Upper lobe of left lung (tissue), 4 donors: ENCODE data around the gene ANKIB1.

Source experiments
- POLR2A ChIP-seq, 4 donors: fragments of 450-650 bp; IDR thresholded peaks; one replicate each; pipeline ENCODE4 v1.5.1; 2016 to 2017; ENCODE audit warnings: antibody characterized with exemption in 4 of 4, mild to moderate bottlenecking in 2 of 4
- POLR2AphosphoS5 ChIP-seq, 2 donors: sonication (generic); formaldehyde crosslinking; IDR thresholded peaks; one replicate each; pipeline ENCODE4 v1.5.1; 2017; ENCODE audit warnings: antibody characterized with exemption in 2 of 2
- TF ChIP-seq, protein P1 (sequence below), 6 experiments: fragments of 450-650 bp in 4 of 6; fragments of 200-600 bp in 2 of 6; sonication (generic) in 2 of 6; IDR thresholded peaks; one replicate each; pipeline ENCODE4 v1.5.1; 2016 to 2019; ENCODE audit warnings: antibody characterized with exemption in 6 of 6

DNA sequence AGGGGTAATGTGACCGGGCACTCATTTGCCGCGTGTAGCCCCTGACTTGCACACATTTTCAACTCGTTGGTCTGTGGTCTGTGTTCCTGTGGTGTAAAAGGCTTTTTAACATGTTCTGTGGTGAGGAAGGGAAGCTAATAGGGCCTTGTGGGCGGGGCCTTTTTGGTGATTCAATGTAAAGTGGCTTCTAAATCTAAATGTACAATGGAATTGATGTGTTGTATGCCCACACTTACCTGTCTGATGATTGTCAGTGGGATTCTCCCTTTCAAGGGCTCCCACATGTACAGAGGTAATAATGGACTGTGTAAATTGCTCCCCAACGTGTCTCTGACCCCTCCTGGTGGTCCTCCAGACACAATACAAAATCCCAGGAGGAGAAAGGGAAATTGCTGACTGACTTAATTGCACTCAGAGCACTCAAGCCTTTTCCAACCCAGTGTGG, 158.4 kb downstream of the ANKIB1 start:
- TF ChIP-seq, protein P1, sequence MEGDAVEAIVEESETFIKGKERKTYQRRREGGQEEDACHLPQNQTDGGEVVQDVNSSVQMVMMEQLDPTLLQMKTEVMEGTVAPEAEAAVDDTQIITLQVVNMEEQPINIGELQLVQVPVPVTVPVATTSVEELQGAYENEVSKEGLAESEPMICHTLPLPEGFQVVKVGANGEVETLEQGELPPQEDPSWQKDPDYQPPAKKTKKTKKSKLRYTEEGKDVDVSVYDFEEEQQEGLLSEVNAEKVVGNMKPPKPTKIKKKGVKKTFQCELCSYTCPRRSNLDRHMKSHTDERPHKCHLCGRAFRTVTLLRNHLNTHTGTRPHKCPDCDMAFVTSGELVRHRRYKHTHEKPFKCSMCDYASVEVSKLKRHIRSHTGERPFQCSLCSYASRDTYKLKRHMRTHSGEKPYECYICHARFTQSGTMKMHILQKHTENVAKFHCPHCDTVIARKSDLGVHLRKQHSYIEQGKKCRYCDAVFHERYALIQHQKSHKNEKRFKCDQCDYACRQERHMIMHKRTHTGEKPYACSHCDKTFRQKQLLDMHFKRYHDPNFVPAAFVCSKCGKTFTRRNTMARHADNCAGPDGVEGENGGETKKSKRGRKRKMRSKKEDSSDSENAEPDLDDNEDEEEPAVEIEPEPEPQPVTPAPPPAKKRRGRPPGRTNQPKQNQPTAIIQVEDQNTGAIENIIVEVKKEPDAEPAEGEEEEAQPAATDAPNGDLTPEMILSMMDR (IDR thresholded peaks at IDR 0.05), result no peak
- TF ChIP-seq POLR2A (IDR thresholded peaks at IDR 0.05), result no peak
- TF ChIP-seq POLR2AphosphoS5 (IDR thresholded peaks at IDR 0.05), result no peak
